HEK293 (cell line): ENCODE measurements around the gene LGALSL.

Source experiments
- CTCF ChIA-PET: fragments of 350-600 bp; formaldehyde crosslinking; extraction: SDS; loops from one replicate; lab custom pipeline; 2021; ENCODE audit warnings: antibody characterized with exemption; lab: Yijun Ruan, JAX
- POLR2A ChIA-PET: fragments of 300-600 bp; formaldehyde crosslinking; extraction: SDS; loops from one replicate; lab custom pipeline; 2020; ENCODE audit warnings: antibody characterized with exemption, inconsistent platforms; lab: Yijun Ruan, JAX
- H3K27ac ChIP-seq: fragments of 200-500 bp; sonication (Bioruptor generic); 2 replicates; pipeline ENCODE4 v1.5.1; 2014; ENCODE audit warnings: low read depth, low read length, control low read depth, inconsistent platforms; ENCODE audit errors: extremely low read depth
- H3K36me3 ChIP-seq, 2 experiments: fragments of 200-500 bp in 1 of 2; sonication (Bioruptor generic) in 1 of 2; 1 replicate in 1 of 2; 2 replicates in 1 of 2; pipeline ENCODE4 v1.5.1; 2014 to 2017; ENCODE audit warnings: inconsistent platforms in 2 of 2, low read length in 2 of 2; ENCODE audit not compliant: control insufficient read depth in 2 of 2, insufficient read depth in 1 of 2
- H3K4me1 ChIP-seq: fragments of 200-500 bp; sonication (Bioruptor generic); 2 replicates; pipeline ENCODE4 v1.5.1; 2014; ENCODE audit warnings: mild to moderate bottlenecking, low read length, inconsistent platforms; ENCODE audit not compliant: control insufficient read depth, insufficient read depth
- H3K4me3 ChIP-seq: 2 replicates; pipeline ENCODE4 v1.5.1; 2011; ENCODE audit warnings: low read depth, mild to moderate bottlenecking, control low read depth, low read length, moderate library complexity
- H3K9me3 ChIP-seq: fragments of 200-500 bp; sonication (Bioruptor generic); 2 replicates; pipeline ENCODE4 v1.5.1; 2014; ENCODE audit warnings: low read depth, low read length, inconsistent platforms; ENCODE audit not compliant: control insufficient read depth, insufficient read depth
- KLF16 ChIP-seq: fragments of 450-650 bp; formaldehyde crosslinking; IDR thresholded peaks from 2 replicates; pipeline ENCODE4 v1.5.1; 2017; ENCODE audit warnings: missing biosample characterization, missing genetic modification characterization
- OSR2 ChIP-seq: fragments of 450-650 bp; formaldehyde crosslinking; IDR thresholded peaks from 2 replicates; pipeline ENCODE4 v1.5.1; 2016; ENCODE audit warnings: missing biosample characterization, missing genetic modification characterization
- SP3 ChIP-seq: fragments of 450-650 bp; formaldehyde crosslinking; IDR thresholded peaks from 2 replicates; pipeline ENCODE4 v1.5.1; 2016; ENCODE audit warnings: missing biosample characterization, missing genetic modification characterization
- YY2 ChIP-seq: fragments of 450-650 bp; formaldehyde crosslinking; IDR thresholded peaks from 2 replicates; pipeline ENCODE4 v1.5.1; 2016; ENCODE audit warnings: missing biosample characterization, missing genetic modification characterization
- ZBTB48 ChIP-seq: fragments of 450-650 bp; formaldehyde crosslinking; IDR thresholded peaks from 2 replicates; pipeline ENCODE4 v1.5.1; 2016; ENCODE audit warnings: missing biosample characterization, missing genetic modification characterization
- ZEB2 ChIP-seq: fragments of 450-650 bp; formaldehyde crosslinking; IDR thresholded peaks from 2 replicates; pipeline ENCODE4 v1.5.1; 2016; ENCODE audit warnings: missing biosample characterization, missing genetic modification characterization
- ZFP3 ChIP-seq: fragments of 450-650 bp; formaldehyde crosslinking; IDR thresholded peaks from 2 replicates; pipeline ENCODE4 v1.5.1; 2016; ENCODE audit warnings: low read depth, missing biosample characterization, missing genetic modification characterization
- ZFP41 ChIP-seq: fragments of 450-650 bp; formaldehyde crosslinking; IDR thresholded peaks from 2 replicates; pipeline ENCODE4 v1.5.1; 2016; ENCODE audit warnings: missing biosample characterization, missing genetic modification characterization, borderline replicate concordance
- ZNF157 ChIP-seq: fragments of 450-650 bp; formaldehyde crosslinking; IDR thresholded peaks from 2 replicates; pipeline ENCODE4 v1.5.1; 2016; ENCODE audit warnings: missing biosample characterization, missing genetic modification characterization
- ZNF16 ChIP-seq: fragments of 450-650 bp; formaldehyde crosslinking; IDR thresholded peaks from 2 replicates; pipeline ENCODE4 v1.5.1; 2016; ENCODE audit warnings: low read depth, missing biosample characterization, missing genetic modification characterization
- ZNF175 ChIP-seq: fragments of 450-650 bp; formaldehyde crosslinking; IDR thresholded peaks from 2 replicates; pipeline ENCODE4 v1.5.1; 2016; ENCODE audit warnings: missing biosample characterization, missing genetic modification characterization
- ZNF211 ChIP-seq: fragments of 450-650 bp; formaldehyde crosslinking; IDR thresholded peaks from 2 replicates; pipeline ENCODE4 v1.5.1; 2016; ENCODE audit warnings: low read depth, missing biosample characterization, missing genetic modification characterization
- ZNF324 ChIP-seq: fragments of 450-650 bp; formaldehyde crosslinking; IDR thresholded peaks from 2 replicates; pipeline ENCODE4 v1.5.1; 2016; ENCODE audit warnings: missing biosample characterization, missing genetic modification characterization
- ZNF473 ChIP-seq: fragments of 450-650 bp; formaldehyde crosslinking; IDR thresholded peaks from 2 replicates; pipeline ENCODE4 v1.5.1; 2017; ENCODE audit warnings: missing biosample characterization, missing genetic modification characterization
- ZNF529 ChIP-seq: fragments of 450-650 bp; formaldehyde crosslinking; IDR thresholded peaks from 2 replicates; pipeline ENCODE4 v1.5.1; 2017; ENCODE audit warnings: missing genetic modification characterization, missing biosample characterization; ENCODE audit not compliant: insufficient replicate concordance
- ZNF558 ChIP-seq: fragments of 450-650 bp; formaldehyde crosslinking; IDR thresholded peaks from 2 replicates; pipeline ENCODE4 v1.5.1; 2016; ENCODE audit warnings: missing biosample characterization, missing genetic modification characterization
- ZNF596 ChIP-seq: fragments of 450-650 bp; IDR thresholded peaks from 2 replicates; pipeline ENCODE4 v1.5.0; 2018; ENCODE audit warnings: missing biosample characterization, mild to moderate bottlenecking, missing genetic modification characterization, moderate library complexity
- ZXDB ChIP-seq: fragments of 450-650 bp; formaldehyde crosslinking; IDR thresholded peaks from 2 replicates; pipeline ENCODE4 v1.5.1; 2016; ENCODE audit warnings: missing biosample characterization, missing genetic modification characterization
- TF ChIP-seq, protein P1 (sequence below): fragments of 450-650 bp; formaldehyde crosslinking; IDR thresholded peaks from 2 replicates; pipeline ENCODE4 v1.5.1; 2016; ENCODE audit warnings: missing biosample characterization, missing genetic modification characterization, low read depth
- TF ChIP-seq, protein P2 (sequence below): fragments of 450-650 bp; formaldehyde crosslinking; IDR thresholded peaks from 2 replicates; pipeline ENCODE4 v1.5.1; 2016; ENCODE audit warnings: missing biosample characterization, missing genetic modification characterization
- TF ChIP-seq, protein P3 (sequence below): fragments of 450-650 bp; formaldehyde crosslinking; IDR thresholded peaks from 2 replicates; pipeline ENCODE4 v1.5.1; 2017; ENCODE audit warnings: missing biosample characterization, mild to moderate bottlenecking, missing genetic modification characterization, moderate library complexity
- TF ChIP-seq, protein P4 (sequence below): sonication (generic); formaldehyde crosslinking; IDR thresholded peaks from 2 replicates; pipeline ENCODE4 v1.8.1; 2022; ENCODE audit warnings: mild to moderate bottlenecking, moderate library complexity, missing genetic modification reagents
- TF ChIP-seq, protein P5 (sequence below): fragments of 450-650 bp; formaldehyde crosslinking; IDR thresholded peaks from 2 replicates; pipeline ENCODE4 v1.5.1; 2016; ENCODE audit warnings: missing biosample characterization, missing genetic modification characterization

LGALSL gene

DNA sequence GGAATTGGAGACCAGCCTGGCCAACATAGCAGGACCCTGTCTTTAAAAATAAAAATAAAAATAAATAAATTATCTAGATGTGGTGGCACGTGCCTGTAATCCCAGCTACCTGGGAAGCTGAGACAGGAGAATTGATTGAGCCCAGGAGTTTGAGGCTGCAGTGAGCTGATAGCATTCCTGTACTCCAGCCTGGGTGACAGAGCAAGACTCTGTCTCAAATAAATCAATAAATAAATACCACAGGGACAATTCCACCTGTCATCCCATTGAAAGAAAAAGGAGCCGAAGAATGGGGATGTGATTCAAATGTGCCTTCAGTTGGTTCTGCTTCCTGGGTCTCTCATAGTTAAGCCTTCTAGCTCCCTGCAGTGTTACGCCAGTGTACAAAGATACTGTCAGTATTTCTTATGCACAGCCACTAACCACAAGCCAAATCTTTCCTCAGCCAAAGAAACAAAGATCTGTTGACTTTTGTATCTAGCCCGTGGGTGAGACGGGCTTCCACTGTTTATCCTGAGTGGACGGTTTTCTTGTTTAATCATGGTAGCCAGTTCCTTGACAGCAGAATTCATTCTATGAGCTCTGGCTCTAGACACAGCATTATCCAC is 12.6 kb downstream of the LGALSL start:
- TF ChIP-seq ZNF157 (tag by site-specific recombination) (no peak), ZNF558 (tag by site-specific recombination) (no peak), ZXDB (tag by site-specific recombination) (no peak), KLF16 (tag by site-specific recombination) (no peak), ZNF175 (tag by site-specific recombination) (no peak), ZFP3 (tag by site-specific recombination) (no peak), ZNF529 (tag by site-specific recombination) (no peak), ZEB2 (no peak), ZNF473 (tag by site-specific recombination) (no peak)
- TF ChIP-seq, protein P1, sequence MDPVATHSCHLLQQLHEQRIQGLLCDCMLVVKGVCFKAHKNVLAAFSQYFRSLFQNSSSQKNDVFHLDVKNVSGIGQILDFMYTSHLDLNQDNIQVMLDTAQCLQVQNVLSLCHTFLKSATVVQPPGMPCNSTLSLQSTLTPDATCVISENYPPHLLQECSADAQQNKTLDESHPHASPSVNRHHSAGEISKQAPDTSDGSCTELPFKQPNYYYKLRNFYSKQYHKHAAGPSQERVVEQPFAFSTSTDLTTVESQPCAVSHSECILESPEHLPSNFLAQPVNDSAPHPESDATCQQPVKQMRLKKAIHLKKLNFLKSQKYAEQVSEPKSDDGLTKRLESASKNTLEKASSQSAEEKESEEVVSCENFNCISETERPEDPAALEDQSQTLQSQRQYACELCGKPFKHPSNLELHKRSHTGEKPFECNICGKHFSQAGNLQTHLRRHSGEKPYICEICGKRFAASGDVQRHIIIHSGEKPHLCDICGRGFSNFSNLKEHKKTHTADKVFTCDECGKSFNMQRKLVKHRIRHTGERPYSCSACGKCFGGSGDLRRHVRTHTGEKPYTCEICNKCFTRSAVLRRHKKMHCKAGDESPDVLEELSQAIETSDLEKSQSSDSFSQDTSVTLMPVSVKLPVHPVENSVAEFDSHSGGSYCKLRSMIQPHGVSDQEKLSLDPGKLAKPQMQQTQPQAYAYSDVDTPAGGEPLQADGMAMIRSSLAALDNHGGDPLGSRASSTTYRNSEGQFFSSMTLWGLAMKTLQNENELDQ, result no peak
- TF ChIP-seq, protein P2, sequence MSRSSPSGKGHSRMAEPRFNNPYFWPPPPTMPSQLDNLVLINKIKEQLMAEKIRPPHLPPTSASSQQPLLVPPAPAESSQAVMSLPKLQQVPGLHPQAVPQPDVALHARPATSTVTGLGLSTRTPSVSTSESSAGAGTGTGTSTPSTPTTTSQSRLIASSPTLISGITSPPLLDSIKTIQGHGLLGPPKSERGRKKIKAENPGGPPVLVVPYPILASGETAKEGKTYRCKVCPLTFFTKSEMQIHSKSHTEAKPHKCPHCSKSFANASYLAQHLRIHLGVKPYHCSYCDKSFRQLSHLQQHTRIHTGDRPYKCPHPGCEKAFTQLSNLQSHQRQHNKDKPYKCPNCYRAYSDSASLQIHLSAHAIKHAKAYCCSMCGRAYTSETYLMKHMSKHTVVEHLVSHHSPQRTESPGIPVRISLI (tag by site-specific recombination), result no peak
- TF ChIP-seq, protein P3, sequence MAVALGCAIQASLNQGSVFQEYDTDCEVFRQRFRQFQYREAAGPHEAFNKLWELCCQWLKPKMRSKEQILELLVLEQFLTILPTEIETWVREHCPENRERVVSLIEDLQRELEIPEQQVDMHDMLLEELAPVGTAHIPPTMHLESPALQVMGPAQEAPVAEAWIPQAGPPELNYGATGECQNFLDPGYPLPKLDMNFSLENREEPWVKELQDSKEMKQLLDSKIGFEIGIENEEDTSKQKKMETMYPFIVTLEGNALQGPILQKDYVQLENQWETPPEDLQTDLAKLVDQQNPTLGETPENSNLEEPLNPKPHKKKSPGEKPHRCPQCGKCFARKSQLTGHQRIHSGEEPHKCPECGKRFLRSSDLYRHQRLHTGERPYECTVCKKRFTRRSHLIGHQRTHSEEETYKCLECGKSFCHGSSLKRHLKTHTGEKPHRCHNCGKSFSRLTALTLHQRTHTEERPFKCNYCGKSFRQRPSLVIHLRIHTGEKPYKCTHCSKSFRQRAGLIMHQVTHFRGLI (tag by site-specific recombination), result no peak
- Histone ChIP-seq H3K27ac (no peak overlapping the region), H3K4me1 (no peaks in the 10 kb centered on the region), H3K36me3 (no peaks in the 10 kb centered on the region), H3K9me3 (no peaks in the 10 kb centered on the region), H3K4me3 (no peak overlapping the region)
- POLR2A ChIA-PET, result no interaction called here
- CTCF ChIA-PET, result interaction anchor here (0.6 to 3.4 kb wide), 2 partner anchors 21 to 345 kb away, joined by 3 to 16 read pairs; no protein-coding TSS in a partner anchor

DNA sequence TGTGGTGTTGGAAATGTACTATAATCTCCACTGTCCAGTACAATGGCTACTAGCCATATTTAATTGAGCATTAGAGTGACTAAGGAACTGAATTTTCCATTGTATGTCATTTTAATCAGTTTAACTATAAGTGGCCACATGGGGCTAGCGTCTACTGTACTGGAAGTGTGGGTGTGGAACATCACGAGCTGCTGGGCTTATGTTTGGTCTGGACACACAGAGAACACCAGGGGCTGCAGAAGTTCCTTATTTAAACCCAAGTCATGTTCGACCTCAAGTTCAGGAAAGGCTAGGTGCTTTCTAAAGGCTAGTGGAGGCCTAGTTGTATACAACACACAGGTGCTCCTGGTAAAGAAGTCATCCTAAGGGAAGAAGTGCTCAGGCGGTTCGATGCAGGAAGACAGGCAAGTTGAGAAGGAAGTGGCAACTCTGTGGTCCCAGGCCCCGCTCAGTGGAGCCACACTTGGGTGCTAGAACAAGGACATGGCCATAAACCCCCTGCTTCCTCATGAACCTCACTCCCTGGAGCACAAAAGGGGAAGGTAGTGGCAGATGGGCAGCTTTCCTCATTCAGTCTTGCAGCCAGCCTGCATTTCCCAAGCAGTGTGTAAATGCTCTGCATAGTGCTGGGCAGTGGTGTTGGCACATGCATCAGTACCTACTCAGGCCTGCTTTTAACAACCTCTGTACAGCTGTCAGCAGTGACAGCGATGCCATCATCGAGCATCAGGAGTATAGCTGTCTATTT is 13.3 kb downstream of the LGALSL start:
- H3K4me1 ChIP-seq, result no peaks in the 10 kb centered on the region
- ChIA-PET CTCF (interaction anchor here (0.5 to 3.4 kb wide), 4 partner anchors 20 to 578 kb away, joined by 3 to 16 read pairs (median 3); no protein-coding TSS in a partner anchor), POLR2A (no interaction called here)
- H3K4me3 ChIP-seq, result no peak overlapping the region
- H3K36me3 ChIP-seq, result no peaks in the 10 kb centered on the region
- no peaks in the 10 kb centered on the region for H3K9me3 ChIP-seq
- TF ChIP-seq, protein P4, sequence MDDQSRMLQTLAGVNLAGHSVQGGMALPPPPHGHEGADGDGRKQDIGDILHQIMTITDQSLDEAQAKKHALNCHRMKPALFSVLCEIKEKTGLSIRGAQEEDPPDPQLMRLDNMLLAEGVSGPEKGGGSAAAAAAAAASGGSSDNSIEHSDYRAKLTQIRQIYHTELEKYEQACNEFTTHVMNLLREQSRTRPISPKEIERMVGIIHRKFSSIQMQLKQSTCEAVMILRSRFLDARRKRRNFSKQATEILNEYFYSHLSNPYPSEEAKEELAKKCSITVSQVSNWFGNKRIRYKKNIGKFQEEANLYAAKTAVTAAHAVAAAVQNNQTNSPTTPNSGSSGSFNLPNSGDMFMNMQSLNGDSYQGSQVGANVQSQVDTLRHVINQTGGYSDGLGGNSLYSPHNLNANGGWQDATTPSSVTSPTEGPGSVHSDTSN, result no peak
- TF ChIP-seq ZNF16 (tag by site-specific recombination) (no peak), ZFP41 (tag by site-specific recombination) (no peak), ZFP3 (tag by site-specific recombination) (no peak), ZNF324 (tag by site-specific recombination) (no peak), YY2 (tag by site-specific recombination) (no peak), SP3 (tag by site-specific recombination) (no peak), ZNF596 (tag by site-specific recombination) (no peak), OSR2 (tag by site-specific recombination) (no peak), ZNF211 (tag by site-specific recombination) (no peak), ZBTB48 (tag by site-specific recombination) (no peak)
- TF ChIP-seq, protein P2 (tag by site-specific recombination), result no peak
- TF ChIP-seq, protein P5, sequence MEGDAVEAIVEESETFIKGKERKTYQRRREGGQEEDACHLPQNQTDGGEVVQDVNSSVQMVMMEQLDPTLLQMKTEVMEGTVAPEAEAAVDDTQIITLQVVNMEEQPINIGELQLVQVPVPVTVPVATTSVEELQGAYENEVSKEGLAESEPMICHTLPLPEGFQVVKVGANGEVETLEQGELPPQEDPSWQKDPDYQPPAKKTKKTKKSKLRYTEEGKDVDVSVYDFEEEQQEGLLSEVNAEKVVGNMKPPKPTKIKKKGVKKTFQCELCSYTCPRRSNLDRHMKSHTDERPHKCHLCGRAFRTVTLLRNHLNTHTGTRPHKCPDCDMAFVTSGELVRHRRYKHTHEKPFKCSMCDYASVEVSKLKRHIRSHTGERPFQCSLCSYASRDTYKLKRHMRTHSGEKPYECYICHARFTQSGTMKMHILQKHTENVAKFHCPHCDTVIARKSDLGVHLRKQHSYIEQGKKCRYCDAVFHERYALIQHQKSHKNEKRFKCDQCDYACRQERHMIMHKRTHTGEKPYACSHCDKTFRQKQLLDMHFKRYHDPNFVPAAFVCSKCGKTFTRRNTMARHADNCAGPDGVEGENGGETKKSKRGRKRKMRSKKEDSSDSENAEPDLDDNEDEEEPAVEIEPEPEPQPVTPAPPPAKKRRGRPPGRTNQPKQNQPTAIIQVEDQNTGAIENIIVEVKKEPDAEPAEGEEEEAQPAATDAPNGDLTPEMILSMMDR, result no peak
- no peak overlapping the region for H3K27ac ChIP-seq
